Measurements from ENCODE around the gene IKZF1. TPM values are rescaled to one million over a fixed set of nuclear protein-coding genes. Genes with fewer than 3 reads are reported as not detected.

IKZF1 gene
- total RNA-seq, 1 experiment from 2014 or later = 0.57 TPM

DNA sequence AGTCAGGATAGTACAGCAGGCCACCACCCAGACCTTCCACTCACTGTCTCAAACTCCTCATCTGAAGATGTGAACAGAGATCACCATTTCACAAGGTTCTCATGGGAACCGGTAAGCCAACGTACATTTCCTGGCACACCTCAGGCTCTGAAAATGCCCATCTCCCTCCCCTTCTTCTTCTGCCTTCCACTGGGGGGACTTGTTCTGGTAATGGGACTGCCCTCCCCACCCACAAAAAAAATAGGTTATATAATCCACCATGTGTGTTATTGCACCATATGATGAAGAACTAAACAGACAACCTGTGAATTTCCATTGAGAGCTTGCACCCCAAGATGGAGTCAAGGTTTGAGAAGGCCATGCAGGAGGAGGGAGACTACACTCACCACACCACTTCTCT lies 42.1 kb upstream of the IKZF1 start:
- no peak for DNase-seq (ENCODE audit: low read depth, low spot score)
- CTCF ChIA-PET = no interaction called here
- H3K27me3 ChIP-seq (ENCODE audit: insufficient read depth, low read length) = no peaks in the 10 kb centered on the region
- no peak overlapping the region for H2AFZ ChIP-seq (ENCODE audit: low read depth, low read length, poor library complexity, severe bottlenecking)
- H4K20me1 ChIP-seq (ENCODE audit: insufficient read depth) = no peaks in the 10 kb centered on the region
- POLR2A ChIA-PET = no interaction called here
- H3K79me2 ChIP-seq (ENCODE audit: insufficient read depth, low read length) = no peaks in the 10 kb centered on the region
- H3K4me3 ChIP-seq (replicated peaks in 1 of 2; ENCODE audit: low read depth in 1 of 2, low read length in 2 of 2) = no peak overlapping the region
- no peaks in the 10 kb centered on the region for H3K36me3 ChIP-seq (ENCODE audit: control insufficient read depth in 1 of 2, insufficient read depth in 2 of 2, low read length in 2 of 2)
- H3K27ac ChIP-seq (ENCODE audit: low read depth, low read length) = no peak overlapping the region
- no peaks in the 10 kb centered on the region for H3K4me1 ChIP-seq (ENCODE audit: control insufficient read depth in 1 of 2, insufficient read depth in 2 of 2, low read length in 2 of 2)
- no TSS peak for BruUV-seq (replicated peaks)
- H3K9me3 ChIP-seq (ENCODE audit: control insufficient read depth in 1 of 2, insufficient read depth in 1 of 2, low read depth in 1 of 2, low read length in 2 of 2) = no peaks in the 10 kb centered on the region
- no peak overlapping the region for H3K9ac ChIP-seq (ENCODE audit: low read length)
- H3K9me2 ChIP-seq (ENCODE audit: insufficient read depth) = no peaks in the 10 kb centered on the region
- H3K4me2 ChIP-seq (ENCODE audit: low read length) = no peak overlapping the region
- ATAC-seq = no peak
- RAD21 ChIA-PET (ENCODE audit: low non-redundant PET in 1 of 2, low total read pairs in 2 of 2, uncharacterized antibody in 2 of 2, unreplicated experiment in 2 of 2) = no interaction called here
- TF ChIP-seq SRF (IDR thresholded peaks at IDR 0.05; ENCODE audit: low read depth) (no peak), ZFX (IDR thresholded peaks at IDR 0.05) (no peak), REST (IDR thresholded peaks at IDR 0.05; ENCODE audit: low read depth) (no peak), CTCF (IDR thresholded peaks at IDR 0.05 in 2 of 3, conservative IDR thresholded peaks at IDR 0.05 in 1 of 3; ENCODE audit: borderline replicate concordance in 1 of 3, insufficient read depth in 1 of 3, low read depth in 2 of 3, low read length in 2 of 3) (no peak), ELF1 (IDR thresholded peaks at IDR 0.05; ENCODE audit: borderline replicate concordance, low read depth) (no peak), EZH2 (IDR thresholded peaks at IDR 0.05) (no peak), POLR2A (IDR thresholded peaks at IDR 0.05; ENCODE audit: borderline replicate concordance, extremely low read depth, insufficient read depth, insufficient read length) (no peak)
- TF ChIP-seq, protein P1, sequence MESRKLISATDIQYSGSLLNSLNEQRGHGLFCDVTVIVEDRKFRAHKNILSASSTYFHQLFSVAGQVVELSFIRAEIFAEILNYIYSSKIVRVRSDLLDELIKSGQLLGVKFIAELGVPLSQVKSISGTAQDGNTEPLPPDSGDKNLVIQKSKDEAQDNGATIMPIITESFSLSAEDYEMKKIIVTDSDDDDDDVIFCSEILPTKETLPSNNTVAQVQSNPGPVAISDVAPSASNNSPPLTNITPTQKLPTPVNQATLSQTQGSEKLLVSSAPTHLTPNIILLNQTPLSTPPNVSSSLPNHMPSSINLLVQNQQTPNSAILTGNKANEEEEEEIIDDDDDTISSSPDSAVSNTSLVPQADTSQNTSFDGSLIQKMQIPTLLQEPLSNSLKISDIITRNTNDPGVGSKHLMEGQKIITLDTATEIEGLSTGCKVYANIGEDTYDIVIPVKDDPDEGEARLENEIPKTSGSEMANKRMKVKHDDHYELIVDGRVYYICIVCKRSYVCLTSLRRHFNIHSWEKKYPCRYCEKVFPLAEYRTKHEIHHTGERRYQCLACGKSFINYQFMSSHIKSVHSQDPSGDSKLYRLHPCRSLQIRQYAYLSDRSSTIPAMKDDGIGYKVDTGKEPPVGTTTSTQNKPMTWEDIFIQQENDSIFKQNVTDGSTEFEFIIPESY (IDR thresholded peaks at IDR 0.05; ENCODE audit: extremely low read depth, insufficient replicate concordance, low read length) = no peak
- intact Hi-C loops (cut with micrococcal nuclease) = no loop called here
